ENCODE results near the gene TCTN1.
"Not testable (repeated sequence)": the region's sequence is repeated elsewhere in the genome, so short reads cannot be mapped to it uniquely, and the experiment has no call there.

Gene TCTN1

DNA sequence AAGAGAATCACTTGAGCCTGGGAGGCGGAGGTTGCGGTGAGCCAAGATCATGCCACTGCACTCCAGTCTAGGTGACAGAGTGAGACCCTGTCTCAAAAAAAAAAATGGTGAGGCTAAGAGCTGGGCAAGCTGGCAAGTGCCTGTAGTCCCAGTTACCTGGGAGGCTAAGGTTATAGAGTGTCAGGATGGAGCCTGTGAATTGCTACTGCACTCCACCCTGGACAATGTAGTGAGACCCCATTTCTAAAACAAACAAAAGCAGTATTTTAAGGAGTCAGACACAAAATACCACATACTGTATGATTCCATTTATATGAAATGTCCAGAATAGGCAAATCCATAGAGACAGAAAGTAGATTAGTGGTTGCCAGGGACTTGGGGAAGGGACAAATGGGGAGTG lies 26.8 kb upstream of the TCTN1 start:
- not testable (repeated sequence) for DNase-seq

DNA sequence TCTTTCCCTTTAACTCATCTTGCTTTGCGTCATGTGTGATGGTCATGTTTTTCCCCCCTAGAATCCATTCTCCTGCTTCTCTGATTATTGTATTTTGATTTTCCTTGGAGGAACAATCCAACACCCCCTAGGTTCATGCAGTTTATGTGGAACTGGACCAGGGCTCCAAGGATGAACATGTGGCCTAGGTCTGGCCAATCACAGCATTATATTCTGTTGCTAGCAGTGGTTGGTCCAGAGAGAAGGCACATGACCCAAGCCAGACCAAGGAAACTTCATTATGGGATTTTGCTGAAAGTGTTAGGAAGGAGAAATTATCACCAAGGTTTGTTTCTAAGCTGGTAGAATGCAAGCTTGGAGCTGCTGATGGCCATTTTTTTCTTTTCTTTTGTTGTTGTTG lies 23.9 kb upstream of the TCTN1 start:
- no peak for DNase-seq

DNA sequence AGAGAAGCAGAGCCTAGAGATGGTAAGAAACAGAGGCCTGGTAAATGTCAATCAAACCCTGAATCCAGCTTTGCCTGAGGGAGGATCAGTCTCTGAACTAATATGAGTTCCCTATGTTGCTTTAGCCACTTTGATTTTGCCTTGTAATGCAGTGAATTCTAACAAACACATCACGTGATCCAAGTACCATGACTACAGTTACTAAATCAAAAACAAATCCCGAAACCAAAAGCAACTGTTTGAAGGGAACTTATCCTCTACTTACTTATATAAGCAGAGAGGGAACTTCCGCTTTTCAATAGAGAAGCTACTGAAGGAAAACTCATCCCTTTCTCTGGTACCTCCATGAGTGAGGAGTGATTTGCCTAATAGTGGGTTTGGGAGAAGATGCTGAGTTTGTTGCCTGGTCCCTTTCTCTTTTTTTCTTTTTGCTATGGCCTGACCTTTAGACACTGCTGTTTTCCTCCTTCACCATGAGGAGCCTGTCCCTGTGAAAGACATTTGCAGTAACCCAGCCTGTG lies 23.1 kb upstream of the TCTN1 start:
- DNase-seq: no peak

DNA sequence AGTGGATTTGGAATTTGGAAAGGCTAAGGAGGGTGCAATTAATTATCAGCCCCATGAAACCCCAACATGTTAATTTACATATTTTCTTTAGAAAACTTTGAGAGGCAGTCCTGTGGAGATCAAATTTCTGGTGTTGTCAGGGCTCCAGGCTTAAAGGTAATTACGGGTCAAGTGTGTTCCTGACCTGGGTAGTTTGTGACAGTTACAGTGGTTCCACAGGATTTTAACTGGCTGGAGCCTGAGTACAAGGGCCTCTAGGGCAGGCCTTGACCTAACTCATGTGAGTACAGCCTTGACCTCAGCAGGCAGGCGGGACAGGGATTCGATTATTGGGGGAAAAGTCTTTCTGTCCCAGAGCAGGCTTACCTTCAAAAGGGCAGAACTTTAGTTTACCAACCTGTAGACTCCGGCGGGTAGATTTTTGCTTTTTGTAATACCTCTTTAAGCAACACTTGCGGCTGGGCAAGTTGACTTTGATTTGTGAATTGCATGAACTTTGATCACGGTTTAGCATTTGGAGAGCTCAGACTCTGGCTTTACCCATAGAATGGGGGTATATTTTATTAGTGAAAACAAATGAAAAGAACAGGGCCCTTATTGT lies 22.4 kb upstream of the TCTN1 start:
- DNase-seq: no peak

- no peak for DNase-seq
Observed at GRCh38 chr12:110592078-110592477, 21.9 kb upstream of the TCTN1 start.

- DNase-seq: not testable (repeated sequence)
Observed at GRCh38 chr12:110592919-110593318, 21.0 kb upstream of the TCTN1 start.

DNA sequence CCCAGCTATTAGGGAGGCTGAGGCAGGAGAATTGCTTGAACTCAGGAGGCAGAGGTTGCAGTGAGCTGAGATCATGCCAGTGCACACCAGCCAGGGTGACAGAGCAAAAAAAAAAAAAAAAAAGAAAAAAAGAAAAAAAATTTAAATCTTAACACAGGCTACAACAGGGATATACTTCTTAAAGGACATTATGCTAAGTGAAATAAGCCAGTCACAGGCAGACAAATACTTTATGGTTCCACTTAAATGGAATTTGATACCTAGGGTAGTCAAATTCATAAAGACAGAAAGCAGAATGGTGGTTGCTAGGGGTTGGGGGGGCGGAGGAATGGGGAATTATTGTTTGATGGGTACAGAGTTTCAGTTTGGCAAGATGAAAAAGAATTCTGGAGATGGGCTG lies 16.0 kb upstream of the TCTN1 start:
- DNase-seq: no peak

DNA sequence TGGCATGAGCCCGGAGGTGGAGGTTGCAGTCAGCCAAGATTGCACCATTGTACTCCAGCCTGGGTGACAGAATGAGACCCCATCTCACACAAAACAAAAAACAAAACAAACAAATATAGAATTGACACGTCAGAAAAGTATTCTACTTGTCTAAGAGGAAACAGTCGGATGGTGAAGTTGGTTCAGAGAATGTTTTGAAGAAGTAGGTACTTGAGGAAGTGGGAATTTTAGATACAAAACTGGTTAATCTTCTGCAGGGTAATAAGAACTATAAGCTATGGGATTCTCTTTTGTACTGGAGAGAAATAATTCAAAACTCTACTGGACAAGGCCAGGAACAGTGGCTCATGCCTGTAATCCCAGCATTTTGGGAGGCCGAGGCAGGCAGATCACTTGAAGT lies 14.6 kb upstream of the TCTN1 start:
- no peak for DNase-seq

- DNase-seq: peak; percentile 35
Observed at GRCh38 chr12:110600254-110600653, 13.7 kb upstream of the TCTN1 start.

GRCh38 chr12:110602085-110602814 lies 11.7 kb upstream of the TCTN1 start:
- peak; percentile 38 for DNase-seq

DNA sequence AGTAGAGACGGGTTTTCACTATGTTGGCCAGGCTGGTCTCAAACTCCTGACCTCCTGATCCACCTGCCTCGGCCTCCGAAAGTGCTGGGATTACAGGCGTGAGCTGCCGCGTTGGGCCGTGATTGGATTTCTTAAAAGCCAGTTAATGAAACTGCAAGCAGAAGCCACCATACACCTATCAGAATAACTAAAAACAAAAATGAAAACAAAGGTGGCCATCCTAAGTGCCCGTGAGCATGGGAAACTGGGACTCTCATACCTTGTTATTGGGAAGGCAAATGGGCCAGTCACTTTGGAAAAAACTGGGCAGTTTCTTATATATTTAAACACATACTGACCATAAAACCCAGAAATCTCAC lies 7.7 kb upstream of the TCTN1 start:
- DNase-seq: no peak

DNA sequence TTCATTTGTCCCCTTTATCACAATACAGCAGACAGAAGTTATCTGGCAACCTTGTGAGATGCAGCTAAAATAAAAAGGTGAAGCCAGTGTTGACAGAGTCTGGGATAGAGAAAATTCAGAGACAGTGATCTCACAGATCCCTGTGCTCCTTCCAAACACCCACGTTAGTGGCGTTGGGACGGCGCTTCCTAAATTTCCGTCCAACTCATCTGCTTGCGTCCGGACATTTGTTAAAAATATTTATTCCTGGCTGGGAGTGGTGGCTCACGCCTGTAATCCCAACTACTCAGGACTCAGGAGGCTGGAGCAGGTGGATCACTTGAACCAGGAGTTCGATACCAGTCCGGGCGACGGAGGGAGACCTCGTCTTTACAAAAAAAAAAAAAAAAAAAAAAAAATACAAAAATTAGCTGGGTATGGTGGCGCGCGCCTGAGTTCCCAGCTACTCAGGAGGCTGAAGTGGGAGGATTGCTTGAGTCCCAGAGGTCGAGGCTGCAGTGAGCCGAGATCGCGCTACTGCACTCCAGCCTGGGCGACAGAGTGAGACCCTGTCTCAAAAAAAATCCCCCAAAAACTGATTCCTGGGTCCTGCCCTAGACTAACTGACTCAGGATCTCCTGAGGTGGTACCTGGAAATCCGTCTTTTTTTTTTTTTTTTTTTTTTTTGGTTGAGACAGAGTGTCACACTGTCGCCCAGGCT lies 708 bp upstream of the TCTN1 start:
- no peak for DNase-seq

- DNase-seq: no peak
Observed at GRCh38 chr12:110615171-110615570, 1.2 kb downstream of the TCTN1 start.

DNA sequence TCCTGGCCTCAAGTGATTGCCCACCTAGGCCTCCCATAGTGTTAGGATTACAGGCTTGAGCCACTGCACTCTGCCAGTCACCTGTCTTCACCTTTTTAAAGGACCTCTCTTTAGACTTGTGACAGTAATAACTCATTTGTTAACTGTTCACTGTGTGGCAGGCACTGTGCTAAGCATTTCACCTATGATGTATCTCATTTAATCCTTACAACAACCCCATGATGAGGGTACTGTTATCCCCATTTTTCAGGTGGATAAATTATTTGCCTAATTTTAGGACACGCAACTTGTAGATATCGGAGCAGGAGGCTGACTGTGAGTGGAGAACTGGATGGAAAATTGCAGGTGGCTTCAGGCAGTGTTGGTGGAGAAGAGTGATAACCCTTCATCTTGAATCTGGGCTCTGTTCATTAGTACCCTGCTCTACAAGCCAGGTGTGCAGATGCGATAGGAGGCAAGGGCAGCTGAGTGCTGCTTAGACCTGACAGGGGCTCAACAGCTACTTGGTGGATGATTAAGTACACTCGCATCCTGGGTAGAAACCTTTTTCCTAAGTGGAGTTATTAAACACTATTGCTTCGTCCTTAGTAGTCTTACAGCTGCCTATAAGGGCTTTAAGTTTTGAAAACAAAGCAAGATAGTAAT lies 2.7 kb downstream of the TCTN1 start:
- no peak for DNase-seq

DNA sequence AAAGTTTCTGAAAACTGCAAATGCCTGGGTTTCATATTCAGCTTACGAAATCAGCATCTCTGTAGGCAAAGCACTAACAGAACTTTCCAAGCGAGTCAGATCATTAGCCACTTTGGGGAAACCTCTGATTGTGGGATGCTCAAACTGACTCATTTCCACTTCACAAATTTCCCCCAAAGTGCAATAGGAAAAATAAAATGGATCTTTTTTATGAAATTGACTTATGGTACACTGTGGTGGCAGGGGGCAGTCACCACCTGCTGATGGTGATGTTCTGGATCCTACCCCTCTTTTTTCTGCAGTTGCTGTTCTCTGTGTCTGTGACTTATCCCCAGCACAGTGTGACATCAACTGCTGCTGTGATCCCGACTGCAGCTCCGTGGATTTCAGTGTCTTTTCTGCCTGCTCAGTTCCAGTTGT lies 5.6 kb downstream of the TCTN1 start:
- DNase-seq: no peak

DNA sequence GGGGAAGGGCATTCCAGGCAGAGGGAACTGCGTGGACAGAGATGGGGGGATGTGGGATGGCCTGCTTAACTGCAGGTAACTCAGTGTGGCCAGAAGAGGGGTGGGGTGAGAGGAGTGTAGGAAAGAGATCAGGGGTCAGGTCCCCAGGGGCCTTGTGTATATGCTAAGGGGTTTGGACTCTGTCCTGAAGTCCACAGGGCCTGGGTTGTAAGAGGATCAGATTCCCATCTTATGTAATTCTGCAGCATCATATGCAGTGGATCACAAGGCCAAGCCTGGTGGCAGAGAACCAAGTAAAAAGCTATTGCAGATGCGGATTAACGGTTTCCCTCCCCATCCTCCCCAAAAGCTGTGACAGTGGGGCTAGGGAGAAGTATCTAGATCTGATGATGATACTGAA lies 8.7 kb downstream of the TCTN1 start:
- no peak for DNase-seq

- no peak for DNase-seq
Observed at GRCh38 chr12:110627500-110628195, 13.7 kb downstream of the TCTN1 start.

GRCh38 chr12:110635055-110635454 lies 21.1 kb downstream of the TCTN1 start:
- DNase-seq: no peak

GRCh38 chr12:110636516-110636915 lies 22.6 kb downstream of the TCTN1 start:
- DNase-seq: peak; percentile 15

DNA sequence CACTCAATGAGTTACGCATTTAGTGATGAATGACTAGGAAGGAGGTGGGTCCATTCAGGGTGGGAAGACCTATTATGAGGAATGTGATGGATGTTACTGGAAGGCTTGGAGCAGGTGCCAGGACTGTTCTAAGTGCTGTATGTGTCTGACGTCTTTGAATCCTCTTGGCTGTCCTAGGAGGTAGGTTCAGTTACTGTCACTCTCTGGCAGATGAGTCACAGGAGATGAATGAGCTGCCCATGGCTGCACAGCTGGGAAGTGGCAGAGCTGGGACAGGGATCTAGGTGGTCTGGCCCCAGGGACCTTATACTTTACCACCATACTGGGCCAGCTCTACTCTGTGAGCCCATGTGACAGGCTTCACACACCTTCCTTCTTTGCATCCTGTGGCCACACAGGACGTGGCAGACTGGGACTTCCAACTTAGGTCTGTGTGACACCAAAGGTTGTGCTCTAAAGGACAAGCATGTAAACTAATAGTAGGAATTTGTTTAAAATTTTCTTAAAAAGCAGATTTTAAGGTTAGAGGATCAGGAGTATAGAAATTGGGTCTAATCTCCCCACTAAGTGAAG lies 24.0 kb downstream of the TCTN1 start:
- DNase-seq: no peak

DNA sequence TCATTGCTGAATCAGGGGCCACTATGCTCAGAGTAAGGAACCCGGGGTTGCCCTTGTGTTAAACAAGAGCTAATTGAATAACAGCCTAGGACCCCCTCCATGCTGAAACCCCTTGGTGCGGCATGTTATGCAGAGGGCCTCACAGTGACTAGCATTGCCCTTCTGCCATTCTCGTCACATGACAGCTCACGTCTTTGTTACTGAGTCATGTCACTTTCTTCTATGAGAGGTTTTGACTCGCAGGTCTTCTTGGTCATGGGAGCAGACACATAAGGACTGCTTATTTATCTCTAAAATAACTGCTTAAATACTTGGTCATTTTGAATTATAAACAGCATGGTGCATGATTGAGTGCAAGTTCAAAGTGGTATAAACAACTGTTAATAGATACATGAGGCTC lies 24.9 kb downstream of the TCTN1 start:
- no peak for DNase-seq

DNA sequence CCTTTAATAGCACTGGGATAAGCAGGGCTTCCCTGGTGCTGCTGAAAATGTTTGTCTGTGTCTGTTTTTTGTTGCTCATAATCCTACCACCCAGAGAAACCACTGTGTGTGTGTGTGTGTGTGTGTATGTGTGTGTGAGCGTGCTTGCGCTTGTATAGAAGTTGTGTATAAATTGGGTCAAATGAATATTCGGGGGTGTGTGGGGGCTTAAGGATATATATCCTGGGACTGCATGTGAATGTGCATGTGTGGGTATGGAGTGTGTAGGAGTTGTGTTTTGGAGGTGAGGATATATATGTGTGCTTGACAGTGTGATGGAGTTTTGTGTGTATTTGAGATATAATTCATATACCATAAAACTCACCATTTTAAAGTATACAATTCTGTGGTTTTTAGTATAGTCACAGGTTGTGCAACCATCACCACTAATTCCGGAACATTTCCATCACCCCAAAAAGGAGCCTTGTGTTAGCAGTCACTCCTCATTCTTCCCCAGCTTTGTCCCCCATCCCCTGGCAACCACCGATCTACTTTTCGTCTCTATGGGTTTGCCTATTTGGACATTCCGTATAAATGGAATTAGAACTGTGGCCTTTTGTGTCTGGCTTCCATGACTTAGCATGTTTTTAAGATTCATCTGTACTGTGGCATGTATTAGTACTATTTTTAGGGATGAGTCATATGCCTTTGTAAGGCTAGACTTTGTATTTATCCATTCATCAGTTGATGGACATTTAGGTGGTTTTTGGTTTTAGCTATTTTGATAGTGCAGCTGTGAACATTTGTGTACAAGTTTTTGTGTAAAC lies 25.6 kb downstream of the TCTN1 start:
- DNase-seq: peak; percentile 4

Data from kidney glomerular epithelial cell (primary cell).